PFSK-1 (cell line): ENCODE data around the gene PARD6B.

ENCODE experiments used
- SIN3A ChIP-seq: IDR thresholded peaks from 2 replicates; pipeline ENCODE4 v1.6.1; 2012; ENCODE audit warnings: mild to moderate bottlenecking, low read length, moderate library complexity, borderline replicate concordance; ENCODE audit not compliant: insufficient read depth
- TF ChIP-seq, protein P1 (sequence below), 2 experiments: IDR thresholded peaks; 2 replicates each; pipeline versions ENCODE4 v1.6.1 to v1.8.0; 2011 to 2012; ENCODE audit warnings: low read depth in 2 of 2, low read length in 2 of 2, control low read depth in 1 of 2, inconsistent platforms in 1 of 2, mild to moderate bottlenecking in 1 of 2, moderate library complexity in 1 of 2; ENCODE audit not compliant: insufficient read depth in 1 of 2

DNA sequence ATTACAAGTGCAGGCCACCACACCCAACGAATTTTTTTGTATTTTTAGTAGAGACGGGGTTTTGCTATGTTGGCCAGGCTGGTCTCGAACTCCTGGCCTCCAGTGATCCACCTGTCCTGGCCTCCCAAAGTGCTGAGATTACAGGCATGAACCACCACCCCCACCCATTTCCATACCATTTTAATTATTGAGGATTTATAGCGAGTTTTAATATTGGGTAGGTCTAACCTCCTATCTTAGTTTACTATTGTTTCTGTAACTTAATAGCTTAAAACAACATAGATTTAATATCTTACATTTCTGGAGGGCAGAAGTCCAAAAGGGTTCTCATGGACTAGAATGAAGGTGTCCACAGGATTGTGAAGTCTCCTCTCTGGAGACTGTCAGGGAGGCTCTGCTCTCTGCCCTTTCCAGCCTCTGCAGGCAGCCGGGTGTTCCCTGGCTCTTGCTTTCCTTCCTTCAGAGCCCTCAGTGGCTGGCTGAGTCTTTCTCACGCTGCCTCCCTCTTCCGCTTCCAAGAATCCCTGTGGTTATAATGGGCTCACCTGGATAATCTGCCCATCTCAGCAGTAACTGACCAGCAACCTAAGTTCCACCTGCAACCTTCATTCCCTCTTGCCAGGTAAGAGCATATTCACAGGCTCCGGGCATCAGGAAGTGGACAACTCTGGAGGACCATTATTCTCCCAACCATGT is 44.9 kb downstream of the PARD6B start:
- TF ChIP-seq, protein P1, sequence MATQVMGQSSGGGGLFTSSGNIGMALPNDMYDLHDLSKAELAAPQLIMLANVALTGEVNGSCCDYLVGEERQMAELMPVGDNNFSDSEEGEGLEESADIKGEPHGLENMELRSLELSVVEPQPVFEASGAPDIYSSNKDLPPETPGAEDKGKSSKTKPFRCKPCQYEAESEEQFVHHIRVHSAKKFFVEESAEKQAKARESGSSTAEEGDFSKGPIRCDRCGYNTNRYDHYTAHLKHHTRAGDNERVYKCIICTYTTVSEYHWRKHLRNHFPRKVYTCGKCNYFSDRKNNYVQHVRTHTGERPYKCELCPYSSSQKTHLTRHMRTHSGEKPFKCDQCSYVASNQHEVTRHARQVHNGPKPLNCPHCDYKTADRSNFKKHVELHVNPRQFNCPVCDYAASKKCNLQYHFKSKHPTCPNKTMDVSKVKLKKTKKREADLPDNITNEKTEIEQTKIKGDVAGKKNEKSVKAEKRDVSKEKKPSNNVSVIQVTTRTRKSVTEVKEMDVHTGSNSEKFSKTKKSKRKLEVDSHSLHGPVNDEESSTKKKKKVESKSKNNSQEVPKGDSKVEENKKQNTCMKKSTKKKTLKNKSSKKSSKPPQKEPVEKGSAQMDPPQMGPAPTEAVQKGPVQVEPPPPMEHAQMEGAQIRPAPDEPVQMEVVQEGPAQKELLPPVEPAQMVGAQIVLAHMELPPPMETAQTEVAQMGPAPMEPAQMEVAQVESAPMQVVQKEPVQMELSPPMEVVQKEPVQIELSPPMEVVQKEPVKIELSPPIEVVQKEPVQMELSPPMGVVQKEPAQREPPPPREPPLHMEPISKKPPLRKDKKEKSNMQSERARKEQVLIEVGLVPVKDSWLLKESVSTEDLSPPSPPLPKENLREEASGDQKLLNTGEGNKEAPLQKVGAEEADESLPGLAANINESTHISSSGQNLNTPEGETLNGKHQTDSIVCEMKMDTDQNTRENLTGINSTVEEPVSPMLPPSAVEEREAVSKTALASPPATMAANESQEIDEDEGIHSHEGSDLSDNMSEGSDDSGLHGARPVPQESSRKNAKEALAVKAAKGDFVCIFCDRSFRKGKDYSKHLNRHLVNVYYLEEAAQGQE (IDR thresholded peaks at IDR 0.05; ENCODE audit: insufficient read depth in 1 of 2, low read depth in 2 of 2, low read length in 2 of 2): no peak
- no peak for TF ChIP-seq SIN3A
